ENCODE data around the gene MCF2L.
"Not testable (repeated sequence)": the region's sequence is repeated elsewhere in the genome, so short reads cannot be mapped to it uniquely, and the experiment has no call there.

The MCF2L gene

DNA sequence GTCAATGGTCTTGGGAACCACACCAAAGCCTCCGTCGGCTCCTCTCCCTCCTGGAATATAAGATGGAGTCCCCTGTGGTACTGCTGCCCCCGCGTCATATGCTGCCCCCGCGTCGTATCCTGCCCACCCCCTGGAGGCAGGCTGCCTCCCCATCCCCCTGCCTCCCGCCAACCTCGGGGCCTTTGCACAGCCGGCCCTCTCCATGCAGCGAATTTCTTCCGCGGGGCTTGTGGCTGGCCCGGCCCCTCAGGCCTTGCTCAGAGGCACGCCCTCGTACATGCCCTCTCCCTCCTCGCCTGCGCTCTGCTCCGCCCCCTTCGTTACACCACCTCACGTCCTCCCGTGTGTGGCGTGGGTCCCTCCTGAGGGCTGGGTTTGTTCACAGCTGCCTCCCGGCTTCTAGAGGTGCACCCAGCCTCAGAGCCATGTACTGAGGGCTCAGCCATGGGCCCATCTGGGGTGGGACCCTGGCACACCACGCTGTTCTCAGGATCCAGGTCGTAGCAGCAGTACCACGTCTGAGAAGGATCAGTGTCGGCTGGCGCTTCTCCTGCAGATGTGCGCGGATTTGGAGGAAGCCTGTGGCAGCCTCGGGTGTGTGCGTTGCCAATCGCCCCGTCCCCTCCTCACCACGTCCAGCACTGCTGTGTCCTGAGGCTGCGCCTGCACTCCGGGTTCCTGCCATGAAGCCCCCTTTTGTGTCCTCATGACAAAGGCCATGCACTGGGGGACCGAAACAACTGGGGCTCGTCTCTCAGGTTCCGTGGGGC is 47.7 kb downstream of the MCF2L start:
- DNase-seq (ENCODE audit: low spot score): no peak

DNA sequence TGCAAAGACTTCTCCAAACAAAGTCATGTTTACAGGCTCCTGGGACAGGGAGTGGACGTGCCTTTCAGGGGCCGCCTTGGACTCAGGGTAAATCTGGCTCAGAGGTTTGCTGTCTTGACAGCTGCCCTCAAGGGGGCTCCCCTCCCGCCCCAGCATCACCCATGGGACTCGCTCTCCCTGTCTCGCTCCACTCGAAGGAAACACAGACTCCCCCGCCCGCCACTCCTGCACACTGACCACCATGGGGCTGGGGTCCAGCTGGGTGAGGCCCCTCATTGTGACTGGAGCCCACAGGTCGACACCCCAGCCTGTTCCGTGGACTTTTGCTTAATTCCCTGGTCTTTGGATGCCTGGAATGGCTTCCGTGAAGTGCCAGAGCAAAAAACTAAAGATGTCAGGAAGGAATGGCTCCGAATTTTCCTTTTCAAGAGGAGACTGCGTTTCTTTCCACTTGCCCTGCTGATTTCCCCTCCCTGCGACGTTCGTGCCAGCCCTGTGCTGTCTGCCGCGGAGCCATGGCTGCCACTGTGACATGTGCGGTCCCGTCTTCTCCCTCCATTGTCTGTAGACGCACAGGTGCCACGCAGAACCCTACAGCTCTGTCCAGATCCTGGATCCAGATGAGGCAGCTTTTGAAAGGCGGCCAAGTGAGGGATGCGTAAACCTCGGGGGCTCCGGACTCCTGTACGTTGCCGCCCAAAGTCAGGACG is 48.6 kb downstream of the MCF2L start:
- no peak for DNase-seq (ENCODE audit: low spot score)

DNA sequence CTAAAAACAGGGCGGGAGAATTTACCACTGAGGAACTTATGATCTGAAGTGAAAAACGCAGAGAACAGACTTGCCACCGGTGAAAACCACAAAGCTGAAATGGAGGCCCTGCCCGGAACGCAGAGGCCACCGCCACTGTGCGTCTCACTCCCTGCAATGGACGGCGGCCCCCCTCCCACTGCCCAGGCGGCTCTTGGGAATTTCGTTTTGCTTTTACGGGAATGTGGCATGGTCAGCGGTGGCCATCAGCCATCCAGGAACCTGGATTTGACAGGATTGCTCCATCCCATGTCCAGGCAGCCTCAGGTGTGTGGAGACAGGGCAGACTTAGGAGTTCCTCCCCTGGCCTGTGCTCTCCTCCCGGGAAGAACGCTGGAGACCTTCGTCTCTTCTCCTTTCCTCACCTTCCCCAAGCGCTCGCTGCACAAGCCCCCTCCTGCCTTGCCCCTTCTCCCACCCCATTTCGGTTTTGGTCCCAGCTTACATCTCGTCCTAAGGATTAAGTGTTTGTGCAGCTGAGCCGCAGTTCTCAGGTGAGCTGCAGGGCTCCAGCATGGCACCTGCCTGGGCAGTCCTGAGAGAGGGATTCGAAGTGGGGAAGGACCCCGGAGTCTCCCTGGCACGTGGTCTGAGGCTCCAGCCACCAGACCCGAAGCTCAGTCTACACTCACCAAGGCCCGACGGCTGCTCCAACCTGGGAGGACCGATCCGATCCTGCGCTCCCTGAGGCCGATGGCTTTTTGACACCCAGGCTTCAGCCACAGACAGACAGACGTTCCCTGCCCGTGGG is 49.9 kb downstream of the MCF2L start:
- no peak for DNase-seq (ENCODE audit: low spot score)

DNA sequence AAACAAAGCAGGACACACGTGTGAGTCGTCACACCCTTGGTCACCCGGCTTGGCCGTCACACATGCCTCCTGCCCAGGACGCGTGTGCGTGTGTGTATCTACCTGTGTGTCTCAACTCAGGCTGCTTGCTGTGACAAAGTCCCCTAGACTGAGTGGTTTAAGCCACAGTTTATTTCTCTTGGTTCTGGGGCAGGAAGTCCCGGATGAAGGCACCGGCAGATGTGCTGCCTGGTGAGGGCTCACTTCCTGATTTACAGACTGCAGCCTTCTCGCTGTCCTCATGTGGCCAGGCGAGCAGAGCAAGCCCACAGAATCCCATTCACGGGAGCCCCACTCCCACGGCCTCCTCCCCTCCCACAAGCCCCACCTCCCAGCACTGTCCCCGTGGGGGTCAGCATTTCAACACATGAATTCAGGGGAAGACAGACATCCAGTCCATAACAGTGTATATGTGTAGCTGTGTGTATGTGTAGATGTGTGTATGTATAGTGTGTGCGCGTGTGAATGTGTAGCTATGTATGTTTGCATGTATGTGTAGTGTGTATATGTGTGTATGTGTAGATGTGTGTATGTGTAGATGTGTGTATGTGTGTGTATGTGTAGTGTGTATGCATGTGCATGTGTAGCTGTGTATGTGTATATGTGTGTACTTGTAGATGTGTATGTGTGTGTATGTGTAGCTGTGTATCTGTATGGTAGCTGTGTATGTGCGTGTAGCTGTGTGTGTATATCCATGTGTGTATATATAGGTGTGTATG is 51.5 kb downstream of the MCF2L start:
- DNase-seq (ENCODE audit: low spot score): no peak

DNA sequence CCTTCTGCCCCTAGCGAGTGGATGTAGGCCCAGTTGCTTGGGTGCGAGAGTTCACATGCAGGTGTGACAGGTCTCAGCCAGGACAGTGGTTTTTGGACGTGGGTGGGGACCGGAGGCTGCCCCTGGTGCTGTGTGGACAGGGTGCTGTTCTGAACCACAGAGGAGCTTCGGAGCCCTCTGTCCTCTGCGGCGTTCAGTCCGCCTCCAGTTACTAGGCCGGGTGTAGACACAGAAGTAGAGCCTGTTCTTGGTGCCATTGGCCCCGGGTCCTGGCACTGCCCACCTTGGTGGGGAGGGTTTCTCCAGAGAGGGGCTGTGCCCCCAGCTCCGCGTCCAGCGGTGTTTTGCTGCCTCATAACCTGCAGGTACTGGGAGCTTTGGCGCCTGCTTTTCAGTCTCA is 52.4 kb downstream of the MCF2L start:
- DNase-seq (ENCODE audit: low spot score): no peak

DNA sequence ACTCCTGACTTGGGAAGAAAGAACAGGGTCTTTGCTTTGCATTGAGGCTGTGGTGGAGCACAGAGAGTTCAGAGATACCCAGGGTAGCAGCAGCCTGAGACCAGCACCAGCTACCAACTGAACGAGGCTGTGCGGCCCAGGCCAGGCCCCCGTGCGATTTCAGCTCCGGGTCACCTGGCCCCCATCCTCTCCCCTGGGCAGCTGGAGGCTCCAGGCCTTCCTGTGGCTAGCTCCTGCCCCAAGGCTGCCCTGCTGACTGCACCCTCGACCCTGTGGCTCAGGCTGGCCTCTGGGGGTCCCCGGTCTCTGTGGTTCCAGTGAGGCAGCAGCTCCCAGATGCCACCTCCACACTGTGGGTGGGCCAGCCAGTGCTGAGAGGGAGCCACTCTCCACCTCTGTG is 52.8 kb downstream of the MCF2L start:
- no peak for DNase-seq (ENCODE audit: low spot score)

DNA sequence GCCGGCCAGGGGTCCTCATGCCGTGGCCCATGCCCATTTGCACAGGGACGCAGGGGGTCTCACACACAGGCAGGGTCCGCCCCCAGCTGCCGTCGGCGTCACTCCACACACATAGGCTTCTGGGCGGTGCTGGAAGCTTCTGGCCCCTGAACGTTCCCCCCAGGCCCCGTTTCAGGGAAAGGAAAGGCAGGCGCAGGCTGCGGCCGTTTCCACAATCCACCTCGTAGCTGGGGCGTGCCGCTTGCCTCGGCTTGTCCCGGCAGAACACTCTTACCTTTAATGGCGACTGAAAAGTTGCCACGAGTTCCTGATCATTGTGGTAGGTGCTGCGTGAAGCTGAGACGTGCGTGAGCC is 53.4 kb downstream of the MCF2L start:
- DNase-seq (ENCODE audit: low spot score): no peak

DNA sequence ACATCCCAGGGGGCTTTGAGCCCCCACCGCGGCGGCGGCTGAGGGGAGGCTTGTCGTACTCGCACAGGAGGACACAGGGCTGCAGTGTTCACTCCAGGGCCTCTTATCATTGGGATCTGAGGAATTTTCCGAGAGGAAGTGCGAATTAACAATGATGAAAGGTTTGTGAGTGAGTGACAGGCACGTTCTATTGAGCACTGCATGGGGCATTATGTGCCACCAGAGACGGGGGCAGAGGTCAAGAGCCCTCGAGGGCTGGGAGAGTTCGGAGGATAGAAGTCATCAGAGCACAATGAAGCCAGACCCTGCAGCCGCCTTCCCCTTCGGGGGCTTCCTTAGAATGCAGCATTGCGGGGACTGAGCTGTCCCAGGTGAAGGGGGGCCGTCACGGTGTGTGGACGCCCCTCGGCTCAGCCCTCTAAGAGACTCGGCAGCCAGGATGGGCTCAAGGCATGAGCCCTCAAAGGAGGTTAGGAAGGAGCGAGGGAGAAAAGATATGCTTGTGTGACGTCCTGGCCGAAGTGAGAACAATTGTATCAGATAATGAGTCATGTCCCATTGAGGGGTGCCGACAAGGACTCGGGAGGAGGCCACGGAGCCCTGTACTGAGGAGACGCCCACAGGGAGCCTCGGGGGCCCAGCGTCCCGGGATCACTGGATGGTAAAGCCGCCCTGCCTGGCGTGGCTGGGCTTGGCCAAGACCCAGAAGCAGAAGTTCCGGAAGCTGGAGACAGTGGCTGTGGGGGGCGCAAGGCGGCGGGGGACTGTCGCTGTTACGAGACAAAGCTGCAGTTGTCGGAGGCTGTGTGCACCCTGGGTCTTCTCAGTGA is 53.9 kb downstream of the MCF2L start:
- no peak for DNase-seq (ENCODE audit: low spot score)

DNA sequence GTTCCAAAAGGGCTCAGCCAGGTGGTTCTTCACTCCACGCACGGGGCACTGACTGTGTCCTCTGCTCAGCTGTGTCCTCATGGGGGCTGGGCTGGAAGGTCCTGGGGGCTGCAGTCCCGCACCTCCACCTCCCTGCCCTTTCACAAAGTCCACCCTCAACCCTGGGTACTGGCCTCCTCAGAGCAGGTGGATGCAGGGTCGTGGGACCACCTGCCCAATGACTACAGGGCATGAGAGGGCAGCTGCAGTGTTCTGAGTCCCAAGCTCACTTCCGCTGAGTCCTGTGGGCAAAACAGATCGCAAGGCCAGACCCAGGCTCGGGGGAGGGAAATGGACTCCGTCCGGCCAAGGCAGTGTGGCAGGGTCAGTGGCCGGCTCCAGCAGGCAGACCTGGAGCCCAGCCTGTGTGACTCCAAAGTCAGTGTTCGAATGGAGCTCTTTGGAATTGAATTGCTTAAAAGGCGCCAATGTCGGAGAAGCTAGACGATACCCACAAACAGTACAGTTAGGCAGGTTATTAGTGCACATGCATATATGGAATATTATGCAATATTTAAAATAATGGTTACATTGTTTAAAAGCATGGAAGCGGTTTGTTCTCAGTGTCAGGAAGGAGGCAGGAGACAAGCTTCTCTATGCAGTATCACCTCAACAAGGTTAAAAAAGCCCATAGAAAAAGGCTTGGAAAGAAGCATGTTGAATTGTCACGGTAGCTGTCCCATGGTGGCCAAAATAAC is 54.8 kb downstream of the MCF2L start:
- DNase-seq (ENCODE audit: low spot score): no peak

DNA sequence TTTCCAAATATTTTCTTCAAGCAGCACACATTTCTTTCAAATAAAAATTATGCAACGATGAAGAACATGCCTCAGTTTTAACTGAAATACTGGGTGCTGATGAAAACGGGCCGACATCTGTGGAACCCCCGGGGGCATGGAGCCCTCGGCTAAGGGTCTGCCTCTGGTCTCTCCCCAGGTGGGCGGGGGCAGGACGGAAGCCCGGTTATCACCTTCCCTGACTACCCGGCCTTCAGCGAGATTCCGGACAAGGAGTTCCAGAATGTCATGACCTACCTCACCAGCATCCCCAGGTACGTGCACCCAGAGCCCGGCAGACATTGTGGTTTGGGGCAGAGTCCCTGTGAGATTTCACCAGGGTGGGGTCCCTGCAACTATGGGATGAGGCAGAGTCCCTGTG is 55.5 kb downstream of the MCF2L start:
- DNase-seq (ENCODE audit: low spot score): no peak

DNA sequence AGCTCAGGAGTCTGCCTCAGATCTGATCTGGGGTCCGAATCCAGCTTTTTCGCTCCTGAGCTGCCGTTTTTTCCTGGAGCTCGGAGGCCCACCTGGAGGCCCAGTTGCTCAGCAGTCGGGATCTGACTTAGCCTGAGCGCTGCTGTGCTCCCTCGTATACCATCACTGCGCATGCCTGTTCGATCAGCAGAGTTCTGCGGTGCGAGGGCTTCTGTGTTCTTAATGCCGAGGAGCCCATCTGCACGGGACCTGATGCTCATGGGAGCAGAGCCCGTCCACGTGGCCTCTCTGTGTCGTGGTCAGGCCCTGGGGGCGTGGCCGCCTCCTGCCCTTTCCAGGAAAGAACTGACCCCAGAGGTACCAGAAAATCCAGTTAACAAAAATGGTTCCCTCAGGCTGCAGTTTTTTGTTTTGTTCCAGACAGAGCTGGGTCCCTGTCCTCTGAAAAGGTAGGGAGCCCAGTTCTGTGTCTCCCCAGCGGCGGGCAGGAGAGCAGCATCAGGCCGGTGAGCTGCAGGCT is 57.4 kb downstream of the MCF2L start:
- DNase-seq (ENCODE audit: low spot score): no peak

DNA sequence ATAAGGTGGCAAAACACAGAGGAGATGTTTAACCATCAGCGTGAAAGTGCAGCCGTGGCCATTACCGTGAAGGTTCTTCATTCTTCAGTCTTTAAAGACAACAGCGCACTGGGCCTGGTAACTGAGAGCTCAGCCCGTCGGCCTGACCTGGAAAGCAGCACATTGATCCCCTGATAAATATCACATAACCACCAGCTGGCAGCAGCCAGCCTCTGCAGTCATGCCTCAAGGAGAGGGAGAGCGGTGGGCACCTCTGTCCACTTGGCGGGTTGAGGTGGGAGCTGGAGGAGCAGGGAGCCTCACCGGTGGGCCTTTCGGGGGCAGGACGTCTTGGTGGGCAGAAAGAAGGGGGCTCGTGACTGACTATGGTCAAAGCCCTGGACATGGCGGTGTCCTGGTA is 58.1 kb downstream of the MCF2L start:
- DNase-seq (ENCODE audit: low spot score): no peak

DNA sequence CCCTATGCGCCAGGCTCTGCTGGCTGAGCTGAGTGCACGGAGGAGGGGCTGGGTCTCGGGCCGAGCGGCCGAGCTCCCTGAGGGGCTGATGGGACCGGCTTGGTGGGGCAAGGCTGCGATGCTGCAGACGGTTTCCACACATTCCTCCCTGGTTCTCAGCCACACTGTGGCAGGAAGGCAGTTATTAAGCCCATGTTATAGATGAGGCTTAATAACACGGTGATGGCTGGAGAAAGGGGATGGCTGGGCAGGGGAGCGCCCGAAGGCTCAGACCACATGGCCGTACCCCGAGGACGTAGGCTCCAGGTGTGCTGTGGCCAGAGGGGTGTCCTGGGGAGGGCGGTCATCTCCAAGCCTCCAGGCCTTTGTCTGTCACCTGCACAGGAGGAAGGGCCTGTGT is 58.6 kb downstream of the MCF2L start:
- no peak for DNase-seq (ENCODE audit: low spot score)

DNA sequence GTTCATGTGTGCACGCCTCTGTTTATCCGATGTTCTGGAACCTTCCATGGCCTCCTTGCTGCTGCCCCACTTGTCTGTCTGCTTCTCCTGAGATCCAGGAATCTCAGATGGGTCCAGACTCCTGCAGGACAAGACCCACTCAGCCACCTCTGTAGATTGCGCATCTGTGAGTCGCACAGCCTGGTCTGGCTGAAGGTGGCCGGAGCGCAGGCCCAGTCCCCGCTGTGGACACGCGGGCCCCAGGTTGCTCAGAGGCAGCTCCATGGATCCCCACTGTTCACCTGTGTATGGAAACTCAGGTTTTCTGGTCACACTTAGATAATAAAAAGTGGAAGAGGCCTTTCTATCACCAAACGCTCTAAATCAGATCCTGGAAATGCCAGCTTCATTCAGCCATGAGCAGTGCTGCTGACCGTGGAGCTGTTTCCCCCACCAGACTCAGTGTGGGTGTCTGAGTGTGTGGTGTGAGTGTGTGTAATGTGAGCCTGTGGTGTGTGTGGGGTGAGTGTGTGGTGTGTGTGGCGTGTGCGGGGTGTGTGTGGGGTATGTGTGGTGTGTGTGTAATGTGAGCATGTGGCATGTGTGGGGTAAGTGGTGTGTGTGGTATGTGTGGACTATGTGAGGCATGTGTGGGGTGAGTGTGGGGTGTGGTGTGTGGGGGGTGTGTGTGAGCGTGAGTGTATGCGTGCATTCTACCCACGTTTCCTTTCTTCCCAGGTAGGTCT is 59.5 kb downstream of the MCF2L start:
- no peak for DNase-seq (ENCODE audit: low spot score)

DNA sequence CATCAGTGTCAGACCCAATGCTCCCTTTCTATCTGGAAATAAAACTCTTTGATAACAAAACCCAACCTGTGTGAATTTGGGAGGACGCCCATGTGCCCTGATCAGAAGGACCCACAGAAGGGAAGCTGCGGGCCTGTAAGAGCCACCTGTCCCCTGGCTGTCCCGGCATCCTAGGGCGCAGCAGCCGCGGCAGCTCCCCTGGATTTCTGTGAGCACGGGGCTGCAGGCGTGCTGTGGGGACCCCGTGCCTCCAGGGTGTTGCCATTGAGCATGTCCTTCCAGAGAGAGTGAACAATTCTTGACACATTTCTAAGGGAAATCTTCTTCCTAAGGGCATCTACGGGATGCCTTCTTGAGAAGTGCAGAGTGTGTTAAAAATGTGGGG is 60.0 kb downstream of the MCF2L start:
- DNase-seq (ENCODE audit: low spot score): no peak

DNA sequence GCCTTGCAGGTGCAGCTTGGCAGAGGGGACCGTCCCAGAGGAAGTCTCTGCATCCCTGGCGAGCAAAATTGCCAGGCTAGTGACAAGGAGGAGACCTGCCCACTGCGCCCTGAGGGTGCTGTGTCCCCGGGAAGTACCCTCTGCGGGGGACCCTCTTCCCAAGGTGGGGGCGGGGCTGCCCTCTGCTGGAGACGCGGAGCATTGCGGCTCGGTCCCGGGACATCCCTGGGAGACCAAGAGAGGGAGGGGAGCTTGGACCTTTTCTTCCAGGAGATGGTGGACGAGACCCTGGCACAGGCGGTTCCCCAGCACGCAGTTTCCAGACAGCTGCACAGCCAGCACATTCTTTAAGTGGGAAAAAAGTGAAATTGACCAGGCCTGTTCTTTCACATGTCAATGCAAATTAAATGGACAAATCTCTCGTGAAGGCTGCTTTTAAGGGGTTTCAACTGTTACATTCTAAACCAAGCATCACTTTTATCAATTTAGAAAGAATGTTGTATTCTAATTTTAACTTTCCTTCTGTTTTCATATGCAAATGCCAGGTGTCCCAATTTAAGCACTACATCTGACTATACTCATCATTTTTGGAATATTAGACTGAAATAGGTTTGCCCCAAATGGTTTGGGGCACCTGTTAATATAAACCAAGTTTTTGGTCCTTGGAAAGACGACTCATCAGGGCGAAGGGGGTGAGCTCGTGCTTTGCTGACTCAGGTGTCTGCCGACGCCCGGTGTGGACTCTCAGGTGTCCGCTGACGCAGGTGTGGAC is 60.7 kb downstream of the MCF2L start:
- DNase-seq (ENCODE audit: low spot score): peak; percentile 6

DNA sequence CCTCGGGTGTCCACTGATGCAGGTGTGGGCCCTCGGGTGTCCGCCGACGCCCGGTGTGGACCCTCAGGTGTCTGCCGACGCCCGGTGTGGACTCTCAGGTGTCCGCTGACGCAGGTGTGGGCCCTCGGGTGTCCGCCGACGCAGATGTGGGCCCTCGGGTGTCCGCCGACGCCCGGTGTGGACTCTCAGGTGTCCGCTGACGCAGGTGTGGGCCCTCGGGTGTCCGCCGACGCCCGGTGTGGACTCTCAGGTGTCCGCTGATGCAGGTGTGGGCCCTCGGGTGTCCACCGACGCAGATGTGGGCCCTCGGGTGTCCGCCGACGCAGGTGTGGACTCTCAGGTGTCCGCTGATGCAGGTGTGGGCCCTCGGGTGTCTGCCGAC is 61.2 kb downstream of the MCF2L start:
- DNase-seq (ENCODE audit: low spot score): not testable (repeated sequence)

DNA sequence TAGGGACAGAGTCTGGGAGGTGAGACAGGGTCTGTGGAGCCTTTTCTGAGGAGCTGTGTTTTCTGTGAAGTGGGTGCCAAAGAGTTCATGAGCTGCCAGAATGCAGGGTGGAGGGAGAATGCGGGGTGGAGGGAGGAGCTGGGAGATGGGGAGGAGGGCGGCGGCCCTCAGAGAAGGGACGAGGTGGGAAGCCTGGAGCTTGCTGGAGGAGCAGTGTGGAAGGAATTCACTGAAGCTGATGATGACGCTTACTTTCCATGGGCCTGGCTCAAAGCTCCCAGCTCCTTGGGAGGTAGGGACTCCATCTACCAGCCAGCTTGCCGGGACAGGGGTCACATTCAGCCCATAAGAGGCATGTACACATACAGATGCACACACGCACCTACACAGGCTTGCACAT is 62.5 kb downstream of the MCF2L start:
- DNase-seq (ENCODE audit: low spot score): no peak

DNA sequence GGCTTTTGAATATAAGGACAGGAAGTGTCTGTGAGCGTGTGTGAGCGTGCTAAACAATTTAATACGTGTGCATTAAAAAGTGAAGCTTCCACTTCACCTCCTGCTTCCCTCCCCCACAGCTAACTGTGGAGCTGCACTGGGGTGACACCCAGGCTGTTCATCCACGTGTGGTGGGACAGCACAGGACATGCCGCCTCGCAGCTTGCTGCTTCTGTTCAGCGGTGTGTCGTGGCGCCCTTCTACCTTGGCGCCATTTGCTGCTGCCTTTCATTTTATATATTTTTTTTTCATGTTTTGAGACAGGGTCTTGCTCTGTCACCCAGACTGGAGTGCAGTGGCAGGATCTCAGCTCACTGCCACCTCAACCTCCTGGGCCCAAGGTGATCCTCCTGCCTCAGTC is 63.3 kb downstream of the MCF2L start:
- DNase-seq (ENCODE audit: low spot score): no peak

All from hematopoietic multipotent progenitor cell treated with erythropoietin and hydrocortisone succinate and interleukin-3 and kit ligand, for 15 days (in vitro differentiated cells).